ENCODE data around the gene C9orf78. TPM values are rescaled to one million over a fixed set of nuclear protein-coding genes. Genes with fewer than 3 reads are reported as not detected.

C9orf78 gene
- total and polyA plus RNA-seq, 9 of the 15 experiments (the other 6 are each of a cell fraction or from before 2014, with no cell fraction given), result 94.6 to 266 (median 202) TPM

- TF ChIP-seq, protein P1, sequence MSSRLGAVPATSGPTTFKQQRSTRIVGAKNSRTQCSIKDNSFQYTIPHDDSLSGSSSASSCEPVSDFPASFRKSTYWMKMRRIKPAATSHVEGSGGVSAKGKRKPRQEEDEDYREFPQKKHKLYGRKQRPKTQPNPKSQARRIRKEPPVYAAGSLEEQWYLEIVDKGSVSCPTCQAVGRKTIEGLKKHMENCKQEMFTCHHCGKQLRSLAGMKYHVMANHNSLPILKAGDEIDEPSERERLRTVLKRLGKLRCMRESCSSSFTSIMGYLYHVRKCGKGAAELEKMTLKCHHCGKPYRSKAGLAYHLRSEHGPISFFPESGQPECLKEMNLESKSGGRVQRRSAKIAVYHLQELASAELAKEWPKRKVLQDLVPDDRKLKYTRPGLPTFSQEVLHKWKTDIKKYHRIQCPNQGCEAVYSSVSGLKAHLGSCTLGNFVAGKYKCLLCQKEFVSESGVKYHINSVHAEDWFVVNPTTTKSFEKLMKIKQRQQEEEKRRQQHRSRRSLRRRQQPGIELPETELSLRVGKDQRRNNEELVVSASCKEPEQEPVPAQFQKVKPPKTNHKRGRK (tag; IDR thresholded peaks at IDR 0.05), result no peak
- no peak for TF ChIP-seq PPARD (CRISPR knock-in tag; IDR thresholded peaks at IDR 0.05)
- TF ChIP-seq SMARCC2 (IDR thresholded peaks at IDR 0.05; ENCODE audit: low read depth), result no peak
- TF ChIP-seq FOXJ2 (tag; IDR thresholded peaks at IDR 0.05), result no peak
- TF ChIP-seq TRIM28 (IDR thresholded peaks at IDR 0.05), result 0 out of 2 replicates have a peak, but pooled peaks have one; percentile 20
- TF ChIP-seq SMARCE1 (IDR thresholded peaks at IDR 0.05), result 0 out of 2 replicates have a peak, but pooled peaks have one; percentile 32
- TF ChIP-seq DMBX1 (CRISPR knock-in tag; IDR thresholded peaks at IDR 0.05; ENCODE audit: borderline replicate concordance), result 0 out of 2 replicates have a peak, but pooled peaks have one; percentile 21
- TF ChIP-seq NR4A1 (CRISPR knock-in tag; IDR thresholded peaks at IDR 0.05), result no peak
- no peak for TF ChIP-seq NR4A1 (tag; IDR thresholded peaks at IDR 0.05)
- no peak for TF ChIP-seq CHD2 (IDR thresholded peaks at IDR 0.05; ENCODE audit: low read depth, low read length)
- TF ChIP-seq PHTF2 (CRISPR knock-in tag; IDR thresholded peaks at IDR 0.05), result no peak
- 0 out of 2 replicates have a peak, but pooled peaks have one; percentile 70 for TF ChIP-seq TAF7 (tag; IDR thresholded peaks at IDR 0.05)
- peak; percentile 83 for TF ChIP-seq ERF (CRISPR knock-in tag; IDR thresholded peaks at IDR 0.05)
- no peak for TF ChIP-seq HINFP (tag; conservative IDR thresholded peaks at IDR 0.05; ENCODE audit: low read depth)
- 0 out of 2 replicates have a peak, but pooled peaks have one; percentile 19 for TF ChIP-seq MIER1 (IDR thresholded peaks at IDR 0.05; ENCODE audit: low read depth)
- no peak for TF ChIP-seq RERE (CRISPR knock-in tag; IDR thresholded peaks at IDR 0.05; ENCODE audit: borderline replicate concordance)
- no peak for TF ChIP-seq CBX5 (IDR thresholded peaks at IDR 0.05; ENCODE audit: borderline replicate concordance, low read depth)
- TF ChIP-seq ZNF324 (CRISPR knock-in tag; IDR thresholded peaks at IDR 0.05), result no peak; the same call in 1 of the 2 replicates
- no peak for TF ChIP-seq PTRF (tag; IDR thresholded peaks at IDR 0.05)
- no peak for TF ChIP-seq ZNF165 (CRISPR knock-in tag; IDR thresholded peaks at IDR 0.05; ENCODE audit: borderline replicate concordance)
- no peak for TF ChIP-seq USF2 (CRISPR knock-in tag; IDR thresholded peaks at IDR 0.05)
These were observed 467 bp downstream of the C9orf78 start (continued) for GRCh38 chr9:129834489-129835127.
